Measurements from ENCODE around the gene SLC30A7. TPM values are rescaled to one million over a fixed set of nuclear protein-coding genes. Genes with fewer than 3 reads are reported as not detected.
"Not testable (repeated sequence)": the region's sequence is repeated elsewhere in the genome, so short reads cannot be mapped to it uniquely, and the experiment has no call there.

SLC30A7 gene
- total RNA-seq, 2 experiments from 2014 or later: 48.6 to 52.1 TPM

DNA sequence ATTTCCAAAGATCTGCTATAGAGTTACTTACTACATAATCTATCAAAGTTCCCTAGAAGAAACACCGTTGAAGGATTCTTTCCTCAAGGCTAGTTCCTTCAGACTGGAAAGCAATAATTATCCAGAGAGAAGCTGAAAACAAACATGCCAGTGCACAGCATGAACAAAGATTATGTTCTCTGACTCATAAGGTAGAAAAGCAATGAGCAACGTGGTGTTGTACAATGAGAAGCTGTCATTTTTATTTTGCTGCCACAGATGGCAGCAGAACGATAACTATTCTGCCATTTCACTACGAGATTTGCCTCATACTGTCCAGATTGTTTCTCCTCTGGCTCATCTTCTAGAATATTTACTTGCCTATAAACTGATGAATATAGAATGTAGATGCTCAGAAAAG is 11.9 kb upstream of the SLC30A7 start:
- POLR2A ChIA-PET: no interaction called here
- CTCF ChIA-PET: no interaction called here

DNA sequence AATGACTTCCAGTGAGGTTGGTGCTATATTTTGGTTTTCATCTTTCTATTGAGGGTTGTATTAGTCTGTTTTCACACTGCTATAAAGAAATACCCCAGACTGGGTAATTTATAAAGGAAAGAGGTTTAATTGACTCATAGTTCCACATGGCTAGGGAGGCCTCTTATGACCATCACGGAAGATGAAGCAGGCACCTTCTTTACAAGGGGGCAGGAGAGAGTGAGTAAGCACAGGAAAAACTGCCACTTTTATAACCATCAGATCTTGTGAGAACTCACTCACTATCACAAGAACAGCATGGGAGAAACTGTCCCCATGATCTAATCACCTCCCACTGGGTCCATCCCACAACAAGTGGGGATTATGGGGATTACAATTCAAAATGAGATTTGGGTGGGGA is 6.9 kb upstream of the SLC30A7 start:
- CTCF ChIA-PET: not testable (repeated sequence)

DNA sequence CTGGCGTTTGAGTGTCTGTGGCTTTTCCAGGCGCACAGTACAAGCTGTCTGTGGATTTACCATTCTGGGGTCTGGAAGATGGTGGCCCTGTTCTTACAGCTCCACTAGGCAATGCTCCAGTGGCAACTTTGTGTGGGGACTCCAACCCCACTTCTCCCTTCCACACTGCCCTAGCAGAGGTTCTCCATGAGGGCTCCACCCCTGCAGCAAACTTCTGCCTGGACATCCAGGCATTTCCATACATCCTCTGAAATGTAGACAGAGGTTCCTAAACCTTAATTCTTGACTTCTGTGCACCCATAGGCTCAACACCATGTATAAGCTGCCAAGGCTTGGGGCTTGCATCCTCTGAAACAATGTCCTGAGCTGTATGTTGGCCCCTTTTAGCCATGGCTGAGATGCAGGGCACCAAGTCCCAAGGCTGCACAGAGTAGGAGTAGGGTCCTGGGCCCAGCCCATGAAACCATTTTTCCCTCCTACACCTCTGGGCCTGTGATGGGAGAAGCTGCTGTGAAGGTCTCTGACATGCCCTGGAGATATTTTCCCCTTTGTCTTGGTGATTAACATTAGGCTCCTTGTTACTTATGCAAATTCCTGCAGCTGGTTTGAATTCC is 5.9 kb upstream of the SLC30A7 start:
- CTCF ChIA-PET, POLR2A ChIA-PET: not testable (repeated sequence)

More for the DNA sequence above, 6.9 kb upstream of the SLC30A7 start:
- POLR2A ChIA-PET: not testable (repeated sequence)

DNA sequence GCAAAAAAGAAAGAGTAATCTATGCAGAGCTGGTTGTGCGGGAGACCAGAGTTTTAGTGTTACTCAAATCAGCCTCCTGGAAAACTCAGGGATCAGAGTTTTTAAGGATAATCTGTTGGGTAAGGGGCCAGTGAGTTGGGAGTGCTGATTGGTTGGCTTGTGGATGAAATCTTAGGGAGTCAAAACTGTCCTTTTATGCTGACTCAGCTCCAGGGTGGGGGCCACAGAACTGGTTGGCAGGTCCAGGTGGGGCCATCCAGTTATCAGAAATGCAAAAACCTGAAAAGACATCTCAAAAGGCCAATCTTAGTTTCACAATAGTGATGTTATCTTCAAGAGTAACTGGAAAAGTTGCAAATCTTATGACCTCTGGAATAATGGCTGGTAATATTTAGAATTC is 4.5 kb upstream of the SLC30A7 start:
- ChIA-PET POLR2A (interaction anchor here (0.6 kb wide), 1 partner anchor 960 kb away, joined by 4 read pairs; no protein-coding TSS in a partner anchor), CTCF (no interaction called here)

DNA sequence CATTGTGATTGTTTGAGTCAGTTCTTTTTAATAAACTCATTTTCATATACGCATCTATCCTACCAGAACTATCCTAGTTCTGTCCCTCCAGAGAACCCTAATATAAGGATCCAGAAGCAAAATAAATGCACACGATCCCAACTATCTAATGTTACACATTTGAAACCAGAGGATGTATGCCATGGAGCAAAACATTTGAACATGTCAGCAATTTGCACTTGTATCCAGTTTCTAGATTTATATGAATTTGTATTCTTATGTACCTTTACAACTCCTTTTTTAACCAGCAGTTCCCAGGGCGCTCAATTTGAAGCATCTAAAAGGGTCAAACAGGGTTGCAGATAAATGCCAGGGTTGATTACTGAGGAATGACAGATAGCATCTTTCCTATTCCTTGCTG is 3.3 kb upstream of the SLC30A7 start:
- ChIA-PET CTCF (no interaction called here), POLR2A (no interaction called here)

DNA sequence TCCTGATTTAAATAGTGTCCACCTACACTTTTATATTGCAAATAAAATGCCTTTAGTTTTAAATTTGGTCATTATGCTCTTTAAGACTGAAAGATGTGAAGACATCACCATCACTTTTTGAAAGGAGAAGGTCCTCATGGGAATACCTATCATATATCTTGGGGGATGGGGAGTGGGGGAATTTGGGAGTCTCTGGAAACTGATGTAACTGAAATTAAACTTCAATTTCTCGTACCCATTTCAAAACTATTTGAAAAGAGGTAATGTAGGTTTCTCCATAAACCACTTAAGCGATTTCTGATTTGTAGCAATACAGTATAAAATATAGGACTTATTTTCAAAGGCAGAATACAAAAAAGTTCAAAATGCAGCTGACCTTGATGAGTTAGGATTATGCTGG is 2.2 kb upstream of the SLC30A7 start:
- CTCF ChIA-PET: interaction anchor here (0.9 to 1.7 kb wide), 2 partner anchors 8 to 399 kb away, joined by 3 read pairs; no protein-coding TSS in a partner anchor
- POLR2A ChIA-PET: interaction anchor here (0.8 kb wide), 1 partner anchor 13 kb away, joined by 3 read pairs; no protein-coding TSS in a partner anchor

DNA sequence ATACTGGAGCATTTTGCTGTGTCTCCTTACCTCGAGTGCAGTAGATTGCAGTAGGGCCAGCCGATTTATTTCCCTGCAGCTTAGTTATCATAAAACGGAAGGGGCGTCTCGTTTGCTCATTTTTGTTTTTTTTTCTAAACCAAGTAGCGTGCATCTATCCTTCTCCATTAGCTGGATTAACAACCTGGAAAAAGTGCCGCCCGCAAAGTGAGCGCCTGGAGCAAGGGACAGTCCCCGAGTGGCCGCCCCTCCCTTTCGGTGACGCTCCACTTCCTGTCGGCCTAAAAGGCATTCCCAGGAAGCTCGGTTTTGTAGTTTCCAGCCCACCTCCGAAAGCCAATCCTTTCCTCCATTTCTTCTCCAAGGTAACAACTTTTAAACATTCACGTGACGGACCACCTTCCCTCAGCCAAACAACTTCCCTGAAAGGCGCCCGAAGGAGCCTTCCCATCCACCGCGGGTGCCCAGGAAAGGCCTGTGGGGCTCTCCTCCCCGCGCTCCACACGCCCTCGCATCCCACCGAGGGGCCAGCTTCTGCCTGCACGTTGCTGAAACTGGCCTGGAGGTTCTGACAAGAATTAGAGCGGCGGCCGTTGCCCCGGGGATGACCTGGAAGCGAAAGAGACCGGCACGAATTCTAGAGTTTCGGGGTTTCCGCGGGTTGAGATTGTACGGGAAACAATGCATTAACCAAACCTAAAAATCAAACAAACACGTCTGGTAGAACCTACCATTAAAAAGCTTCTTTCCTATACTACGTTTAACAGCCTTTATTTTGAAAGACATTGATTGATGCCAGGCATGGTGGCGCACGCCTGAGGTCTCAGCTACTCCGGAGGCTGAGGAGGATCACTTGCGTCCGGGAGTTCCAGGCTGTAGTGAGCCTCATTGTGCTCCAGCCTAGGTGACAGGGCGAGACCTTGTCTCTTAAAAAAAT is 1.0 kb upstream of the SLC30A7 start, which contains the start of gene EXTL2:
TSS of gene EXTL2 (minus strand) at position 240 of the 937 bp plus-strand sequence. CDS start 6,085 bp downstream, outside the sequence.
- CTCF ChIA-PET: interaction anchor here (0.9 to 1.7 kb wide), 3 partner anchors 9 to 415 kb away, joined by 3 to 4 read pairs (median 3); no protein-coding TSS in a partner anchor
- POLR2A ChIA-PET: interaction anchor here (0.6 to 1.0 kb wide), 6 partner anchors 9 to 925 kb away, joined by 3 to 5 read pairs (median 3); no protein-coding TSS in a partner anchor

DNA sequence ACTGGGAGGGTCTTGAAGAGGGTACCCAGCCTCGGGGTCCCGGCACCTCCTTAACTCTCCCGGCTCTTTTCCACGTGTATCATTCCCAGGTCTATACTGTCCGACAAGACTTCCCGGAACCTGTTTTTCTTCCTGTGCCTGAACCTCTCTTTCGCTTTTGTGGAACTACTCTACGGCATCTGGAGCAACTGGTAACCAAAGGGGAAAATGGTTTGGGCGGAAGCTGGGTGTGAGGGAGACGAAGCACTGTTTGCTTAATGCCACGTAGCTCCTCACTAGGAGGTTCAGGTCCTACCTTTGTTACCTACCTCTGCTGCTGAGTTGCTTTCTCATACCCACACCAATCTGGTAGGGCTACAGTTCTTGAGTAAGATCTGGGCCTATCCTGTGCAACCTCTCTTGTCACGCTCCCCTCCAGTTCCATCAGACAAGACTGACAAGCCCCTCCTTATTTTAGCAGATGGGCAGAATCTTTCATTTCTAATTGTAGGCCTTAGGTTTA is 642 bp downstream of the SLC30A7 start:
- POLR2A ChIA-PET: interaction anchor here (1.4 kb wide), 1 partner anchor 156 kb away, joined by 4 read pairs; no protein-coding TSS in a partner anchor
- CTCF ChIA-PET: interaction anchor here (0.6 to 1.5 kb wide), 2 partner anchors 86 to 394 kb away, joined by 3 to 4 read pairs; no protein-coding TSS in a partner anchor

DNA sequence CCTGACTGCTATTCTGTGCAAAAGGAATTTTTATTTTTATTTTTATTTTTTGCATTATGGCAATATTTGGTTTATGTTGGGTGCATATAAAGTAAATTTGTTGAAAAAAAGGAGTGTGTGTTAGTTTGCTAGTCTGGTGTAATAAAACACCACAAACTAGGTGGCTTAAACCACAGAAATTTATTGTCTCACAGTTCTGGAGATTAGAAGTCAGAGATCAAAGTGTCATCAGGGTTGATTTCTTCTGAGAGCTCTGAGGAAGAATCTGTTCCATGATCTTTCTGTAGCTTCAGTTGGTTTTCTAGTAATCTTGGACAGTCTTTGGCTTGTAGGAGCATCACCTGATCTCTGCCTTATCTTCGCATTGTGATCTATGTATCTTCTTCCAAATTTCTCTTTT is 6.5 kb downstream of the SLC30A7 start:
- ChIA-PET CTCF (no interaction called here), POLR2A (interaction anchor here (0.6 kb wide), 1 partner anchor 123 kb away, joined by 3 read pairs; no protein-coding TSS in a partner anchor)

DNA sequence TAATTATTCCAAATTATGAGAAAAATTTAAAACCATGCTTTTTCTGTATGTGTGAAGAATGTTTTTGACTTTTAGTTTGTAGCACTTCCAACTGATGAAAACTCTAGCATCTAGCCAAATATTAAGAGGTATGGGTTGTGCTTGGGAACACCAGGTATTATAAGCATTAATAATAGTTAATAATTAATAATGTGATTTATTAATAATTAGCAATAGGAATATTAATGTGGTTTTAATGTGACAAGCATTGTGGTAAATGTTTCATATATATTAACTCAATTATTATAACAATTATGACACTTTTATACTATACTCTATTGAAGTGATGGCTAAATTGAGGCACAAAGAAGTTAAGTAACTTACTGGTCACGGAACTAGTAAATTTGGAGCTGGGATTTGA is 7.9 kb downstream of the SLC30A7 start:
- POLR2A ChIA-PET: interaction anchor here (0.6 to 0.7 kb wide), 2 partner anchors 8 to 20 kb away, joined by 3 read pairs; no protein-coding TSS in a partner anchor
- CTCF ChIA-PET: interaction anchor here (0.7 kb wide), 1 partner anchor 38 kb away, joined by 3 read pairs; no protein-coding TSS in a partner anchor

DNA sequence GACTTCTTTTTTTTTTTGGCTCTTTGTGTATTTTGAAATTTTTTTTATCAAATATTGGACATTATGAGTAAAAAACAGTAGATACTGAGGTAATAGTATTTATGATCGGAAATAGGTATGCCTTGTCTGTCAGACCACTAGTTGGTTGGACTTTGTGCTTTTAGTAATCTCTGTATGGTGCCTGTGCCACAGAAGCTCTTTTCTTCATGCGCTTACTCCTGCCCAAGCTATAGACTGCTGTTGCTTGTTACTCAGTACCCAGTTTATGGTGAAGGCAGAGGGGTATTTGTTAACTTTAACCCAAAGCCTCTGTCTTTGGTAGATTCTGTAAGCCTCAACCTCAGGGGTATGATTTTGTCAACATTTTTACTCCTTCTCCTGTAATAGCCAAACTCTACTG is 8.6 kb downstream of the SLC30A7 start:
- CTCF ChIA-PET: interaction anchor here (0.7 kb wide), 1 partner anchor 37 kb away, joined by 3 read pairs; no protein-coding TSS in a partner anchor
- POLR2A ChIA-PET: interaction anchor here (0.6 to 0.7 kb wide), 2 partner anchors 9 to 19 kb away, joined by 3 read pairs; no protein-coding TSS in a partner anchor

DNA sequence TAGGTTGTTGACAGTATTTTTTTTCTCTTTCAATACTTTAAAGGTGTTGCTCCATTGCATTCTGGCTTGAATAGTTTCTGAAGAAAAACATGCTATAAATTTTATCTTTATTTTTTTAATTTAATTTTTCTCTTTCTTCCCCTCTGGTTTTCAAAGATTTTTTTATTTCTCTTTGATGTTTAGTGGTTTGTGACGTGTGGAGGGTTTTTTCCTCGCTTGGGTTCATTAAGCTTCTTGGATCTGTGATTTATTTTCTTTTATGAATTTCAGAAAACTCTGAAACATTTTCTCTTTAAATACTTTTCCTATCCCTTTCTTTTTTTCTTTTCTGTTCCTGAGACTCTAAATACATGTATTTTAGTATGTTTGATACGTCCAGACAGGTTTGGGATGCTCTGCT is 9.3 kb downstream of the SLC30A7 start:
- ChIA-PET POLR2A (no interaction called here), CTCF (no interaction called here)

DNA sequence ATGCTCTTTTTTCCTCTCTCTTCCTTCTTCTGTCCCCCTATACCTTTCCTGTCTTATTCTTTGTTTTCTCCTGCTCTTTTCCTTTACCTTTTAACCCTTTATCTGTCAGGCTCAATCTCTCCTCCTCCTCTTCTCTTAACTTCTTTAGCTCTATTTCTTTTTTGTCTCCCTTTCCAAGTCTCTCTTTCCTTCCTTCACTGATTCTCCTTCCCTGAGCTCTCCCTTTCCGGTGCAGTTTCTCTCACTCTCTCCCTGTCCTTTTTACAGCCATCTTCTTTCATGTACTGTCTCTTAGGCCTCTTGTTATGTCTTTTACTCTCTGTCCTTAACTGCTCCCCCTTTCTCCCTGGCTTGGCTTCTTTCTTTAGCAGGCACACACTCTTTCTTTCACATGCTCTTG is 12.0 kb downstream of the SLC30A7 start:
- ChIA-PET POLR2A (no interaction called here), CTCF (no interaction called here)

DNA sequence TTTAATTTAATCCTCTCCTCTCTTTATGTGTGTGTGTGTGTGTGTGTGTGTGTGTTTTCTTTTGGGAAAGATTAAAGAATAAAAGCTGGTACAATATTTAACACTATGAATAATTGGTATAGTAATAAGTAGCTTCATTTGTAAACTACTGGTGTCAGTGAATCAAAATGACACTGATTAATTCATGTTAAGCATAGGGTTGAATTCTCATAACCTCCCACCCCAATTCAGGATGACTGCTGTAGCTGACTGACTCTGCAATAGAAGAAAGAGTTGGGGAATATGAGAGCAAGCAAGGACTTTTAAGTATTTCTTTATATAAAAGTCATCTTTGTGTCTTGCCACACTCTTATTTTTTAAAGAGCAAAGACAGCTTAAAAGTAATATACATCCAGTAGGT is 13.1 kb downstream of the SLC30A7 start:
- POLR2A ChIA-PET: interaction anchor here (0.6 to 1.0 kb wide), 5 partner anchors 11 to 270 kb away, joined by 3 to 5 read pairs (median 3); partner anchors contain the start of gene EXTL2
- CTCF ChIA-PET: interaction anchor here (0.9 kb wide), 1 partner anchor 330 kb away, joined by 4 read pairs; no protein-coding TSS in a partner anchor

DNA sequence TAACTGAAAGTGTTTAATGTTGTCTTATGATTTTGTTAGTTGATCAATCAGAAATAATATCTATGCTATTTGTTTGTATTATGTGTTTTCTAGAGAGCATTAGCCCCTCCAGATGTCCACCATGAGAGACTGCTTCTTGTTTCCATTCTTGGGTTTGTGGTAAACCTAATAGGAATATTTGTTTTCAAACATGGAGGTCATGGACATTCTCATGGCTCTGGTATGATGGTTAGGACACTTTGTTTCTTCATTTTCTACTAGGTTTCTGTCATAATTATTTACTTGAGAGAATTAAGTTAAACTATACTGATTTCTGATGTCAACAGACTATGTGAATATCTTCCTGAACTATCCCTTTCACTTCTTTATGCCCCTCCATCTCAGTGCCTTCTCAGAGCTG is 16.1 kb downstream of the SLC30A7 start:
- CTCF ChIA-PET: no interaction called here
- POLR2A ChIA-PET: no interaction called here

DNA sequence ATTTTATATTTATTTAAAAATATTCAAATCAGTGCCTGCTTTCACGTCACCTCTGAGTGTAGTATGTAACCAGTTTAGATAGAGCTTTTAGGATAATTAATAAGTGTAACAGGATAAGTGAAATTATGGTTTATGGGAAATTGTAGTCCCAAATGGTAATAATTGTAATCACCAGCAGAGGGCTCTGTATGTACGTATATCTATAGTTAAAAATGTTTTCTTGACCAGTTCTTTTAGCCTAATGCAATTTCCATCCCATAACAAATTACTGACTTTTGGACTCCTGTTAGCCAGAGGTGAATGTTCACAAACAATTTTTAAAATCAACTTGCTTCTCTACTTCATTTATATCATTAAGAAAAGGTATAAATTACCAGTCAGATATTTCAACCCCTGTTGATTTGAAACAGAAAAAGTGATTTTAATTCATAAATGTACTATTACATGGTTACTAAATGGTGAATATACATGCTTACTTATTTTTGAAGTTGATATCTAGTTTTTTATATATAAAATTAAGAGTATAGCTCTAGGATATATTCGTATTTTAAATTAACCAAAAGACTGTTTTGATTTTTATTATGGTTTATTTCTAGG is 25.3 kb downstream of the SLC30A7 start:
- POLR2A ChIA-PET: no interaction called here
- CTCF ChIA-PET: interaction anchor here (0.6 to 5.3 kb wide), 4 partner anchors 315 to 388 kb away, joined by 3 to 24 read pairs (median 4); no protein-coding TSS in a partner anchor

DNA sequence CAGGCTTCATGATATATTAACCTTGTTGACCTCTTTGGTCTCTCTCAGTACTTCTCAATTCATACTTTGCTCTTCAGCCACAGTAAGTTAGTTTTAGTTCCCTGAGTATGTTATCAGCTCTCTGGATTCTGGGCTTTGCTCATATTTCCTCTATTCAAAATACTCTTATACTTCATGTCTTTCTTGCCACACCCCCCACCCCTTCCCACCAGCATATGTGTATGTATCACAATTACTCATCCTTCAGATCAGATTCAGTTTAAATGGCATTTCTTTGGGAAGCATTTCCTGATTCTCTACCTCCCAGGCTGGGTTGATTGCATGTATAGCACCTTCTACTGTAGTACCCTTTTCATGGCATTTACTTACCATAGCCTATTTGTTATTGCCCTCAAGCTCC is 28.3 kb downstream of the SLC30A7 start:
- ChIA-PET CTCF (interaction anchor here (1.5 to 5.3 kb wide), 2 partner anchors 315 to 364 kb away, joined by 7 to 24 read pairs; no protein-coding TSS in a partner anchor), POLR2A (interaction anchor here (0.6 kb wide), 2 partner anchors 20 to 312 kb away, joined by 3 to 5 read pairs; no protein-coding TSS in a partner anchor)

DNA sequence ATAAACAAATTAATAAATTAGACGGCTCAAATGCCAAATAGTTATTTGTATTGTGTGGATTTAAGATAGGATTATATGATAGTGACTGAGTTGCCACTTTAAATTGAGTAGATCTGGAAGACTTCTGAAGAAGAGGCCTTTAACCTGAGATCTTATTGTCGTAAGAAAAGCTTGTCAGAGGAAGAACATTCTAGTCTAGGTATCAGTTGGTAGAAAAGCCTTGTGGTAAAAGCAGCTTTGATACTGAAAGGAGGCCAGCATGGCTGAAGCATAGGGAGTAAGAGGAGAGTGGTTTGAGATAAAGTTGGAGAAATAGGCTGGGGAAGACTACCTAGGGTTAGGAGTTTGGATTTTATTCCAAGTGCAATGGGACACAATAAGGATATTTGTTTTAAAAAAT is 29.1 kb downstream of the SLC30A7 start:
- ChIA-PET CTCF (interaction anchor here (0.7 to 5.3 kb wide), 3 partner anchors 311 to 363 kb away, joined by 3 to 24 read pairs (median 3); no protein-coding TSS in a partner anchor), POLR2A (no interaction called here)

DNA sequence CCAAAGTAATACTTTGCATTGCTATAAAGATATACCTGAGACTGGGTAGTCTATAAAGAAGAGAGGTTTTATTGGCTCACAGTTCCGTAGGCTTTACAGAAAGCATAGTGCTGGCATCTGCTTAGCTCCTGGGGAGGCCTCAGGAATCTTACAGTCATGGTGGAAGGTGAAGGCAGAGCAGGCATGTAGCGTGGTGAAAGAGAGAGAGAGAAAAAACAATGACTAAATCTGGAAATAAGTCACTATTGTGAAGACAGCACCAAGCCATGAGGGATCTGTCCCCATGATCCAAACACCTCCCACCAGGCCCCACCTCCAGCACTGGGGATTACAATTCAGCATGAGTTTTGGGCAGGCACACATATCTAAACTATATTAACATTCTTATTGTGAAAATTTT is 30.4 kb downstream of the SLC30A7 start:
- POLR2A ChIA-PET: no interaction called here
- CTCF ChIA-PET: interaction anchor here (1.3 kb wide), 1 partner anchor 310 kb away, joined by 3 read pairs; no protein-coding TSS in a partner anchor
